ENCODE results near the gene KCNC1.

GRCh38 chr11:17773674-17774073 is 39.1 kb downstream of the KCNC1 start:
- TF ChIP-seq POLR2AphosphoS5 (IDR thresholded peaks at IDR 0.05; ENCODE audit: low read depth, low read length) (no peak), POU2F2 (IDR thresholded peaks at IDR 0.05; ENCODE audit: low read depth, low read length) (no peak), POLR2A (IDR thresholded peaks at IDR 0.05; ENCODE audit: low read depth, low read length) (no peak), TAF1 (IDR thresholded peaks at IDR 0.05; ENCODE audit: low read depth, low read length) (no peak)
